Measurements from ENCODE around the gene LSM4.

LSM4 gene

GRCh38 chr19:18271433-18271841 lies 51.4 kb downstream of the LSM4 start:
- Histone ChIP-seq H3K27ac (ENCODE audit: low read depth, low read length) (no peak overlapping the region), H3K4me1 (ENCODE audit: insufficient read depth, low read length) (no peaks in the 10 kb centered on the region), H3K9ac (ENCODE audit: low read depth, low read length) (no peak overlapping the region), H3K9me3 (ENCODE audit: insufficient read depth, low read depth, low read length) (no peaks in the 10 kb centered on the region), H3K4me3 (ENCODE audit: low read length) (no peak overlapping the region), H3K36me3 (ENCODE audit: insufficient read depth, low read length) (peaks cover 11% of the 10 kb centered on the region), H3K27me3 (ENCODE audit: insufficient read depth, low read length) (no peaks in the 10 kb centered on the region)
- 87% methylated on average over 5 of the region's 6 CpGs for WGBS

GRCh38 chr19:18270326-18270725 lies 52.5 kb downstream of the LSM4 start:
- no peaks in the 10 kb centered on the region for H3K27me3 ChIP-seq (ENCODE audit: insufficient read depth, low read length)
- H3K9ac ChIP-seq (ENCODE audit: low read depth, low read length): no peak overlapping the region
- no peak overlapping the region for H3K4me3 ChIP-seq (ENCODE audit: low read length)
- H3K36me3 ChIP-seq (ENCODE audit: insufficient read depth, low read length): peaks cover 16% of the 10 kb centered on the region
- no peaks in the 10 kb centered on the region for H3K9me3 ChIP-seq (ENCODE audit: insufficient read depth, low read depth, low read length)
- no peaks in the 10 kb centered on the region for H3K4me1 ChIP-seq (ENCODE audit: insufficient read depth, low read length)
- WGBS: 90% methylated on average over 9 of the region's 9 CpGs
- H3K27ac ChIP-seq (ENCODE audit: low read depth, low read length): no peak overlapping the region

GRCh38 chr19:18269070-18269723 lies 53.7 kb downstream of the LSM4 start:
- H3K4me3 ChIP-seq (ENCODE audit: low read length): no peak overlapping the region
- no peaks in the 10 kb centered on the region for H3K27me3 ChIP-seq (ENCODE audit: insufficient read depth, low read length)
- no peak overlapping the region for H3K27ac ChIP-seq (ENCODE audit: low read depth, low read length)
- WGBS: 93% methylated on average over 2 of the region's 2 CpGs
- H3K9me3 ChIP-seq (ENCODE audit: insufficient read depth, low read depth, low read length): no peaks in the 10 kb centered on the region
- no peaks in the 10 kb centered on the region for H3K4me1 ChIP-seq (ENCODE audit: insufficient read depth, low read length)
- peaks cover 16% of the 10 kb centered on the region for H3K36me3 ChIP-seq (ENCODE audit: insufficient read depth, low read length)
- H3K9ac ChIP-seq (ENCODE audit: low read depth, low read length): no peak overlapping the region

- no peak overlapping the region for H3K9ac ChIP-seq (ENCODE audit: low read depth, low read length)
- H3K27ac ChIP-seq (ENCODE audit: low read depth, low read length): no peak overlapping the region
- peaks cover 16% of the 10 kb centered on the region for H3K36me3 ChIP-seq (ENCODE audit: insufficient read depth, low read length)
- H3K4me1 ChIP-seq (ENCODE audit: insufficient read depth, low read length): no peaks in the 10 kb centered on the region
- 93% methylated on average over 42 of the region's 42 CpGs for WGBS
- no peaks in the 10 kb centered on the region for H3K27me3 ChIP-seq (ENCODE audit: insufficient read depth, low read length)
- H3K9me3 ChIP-seq (ENCODE audit: insufficient read depth, low read depth, low read length): no peaks in the 10 kb centered on the region
- H3K4me3 ChIP-seq (ENCODE audit: low read length): no peak overlapping the region
Measured at GRCh38 chr19:18266771-18267686, 55.8 kb downstream of the LSM4 start.

- 92% methylated on average over 7 of the region's 7 CpGs for WGBS
- Histone ChIP-seq H3K4me1 (ENCODE audit: insufficient read depth, low read length) (no peaks in the 10 kb centered on the region), H3K27me3 (ENCODE audit: insufficient read depth, low read length) (no peaks in the 10 kb centered on the region), H3K9ac (ENCODE audit: low read depth, low read length) (no peak overlapping the region), H3K9me3 (ENCODE audit: insufficient read depth, low read depth, low read length) (no peaks in the 10 kb centered on the region), H3K27ac (ENCODE audit: low read depth, low read length) (no peak overlapping the region), H3K4me3 (ENCODE audit: low read length) (no peak overlapping the region), H3K36me3 (ENCODE audit: insufficient read depth, low read length) (peaks cover 16% of the 10 kb centered on the region)
Measured at GRCh38 chr19:18265582-18265981, 57.3 kb downstream of the LSM4 start.

- H3K9me3 ChIP-seq (ENCODE audit: insufficient read depth, low read depth, low read length): no peaks in the 10 kb centered on the region
- H3K4me3 ChIP-seq (ENCODE audit: low read length): no peak overlapping the region
- H3K36me3 ChIP-seq (ENCODE audit: insufficient read depth, low read length): peaks cover 16% of the 10 kb centered on the region
- no peaks in the 10 kb centered on the region for H3K27me3 ChIP-seq (ENCODE audit: insufficient read depth, low read length)
- 94% methylated on average over 23 of the region's 23 CpGs for WGBS
- H3K27ac ChIP-seq (ENCODE audit: low read depth, low read length): no peak overlapping the region
- H3K9ac ChIP-seq (ENCODE audit: low read depth, low read length): no peak overlapping the region
- H3K4me1 ChIP-seq (ENCODE audit: insufficient read depth, low read length): no peaks in the 10 kb centered on the region
Measured at GRCh38 chr19:18264971-18265540, 57.8 kb downstream of the LSM4 start.

GRCh38 chr19:18264137-18264854 lies 58.6 kb downstream of the LSM4 start:
- H3K27ac ChIP-seq (ENCODE audit: low read depth, low read length): no peak overlapping the region
- peaks cover 16% of the 10 kb centered on the region for H3K36me3 ChIP-seq (ENCODE audit: insufficient read depth, low read length)
- 0 out of 2 replicates have a peak, but pooled peaks cover 2% of the 10 kb centered on the region for H3K27me3 ChIP-seq (ENCODE audit: insufficient read depth, low read length)
- H3K4me1 ChIP-seq (ENCODE audit: insufficient read depth, low read length): no peaks in the 10 kb centered on the region
- no peak overlapping the region for H3K4me3 ChIP-seq (ENCODE audit: low read length)
- 94% methylated on average over 23 of the region's 23 CpGs for WGBS
- H3K9ac ChIP-seq (ENCODE audit: low read depth, low read length): no peak overlapping the region
- no peaks in the 10 kb centered on the region for H3K9me3 ChIP-seq (ENCODE audit: insufficient read depth, low read depth, low read length)

GRCh38 chr19:18263324-18264136 lies 59.3 kb downstream of the LSM4 start:
- 92% methylated on average over 16 of the region's 16 CpGs for WGBS
- Histone ChIP-seq H3K9ac (ENCODE audit: low read depth, low read length) (no peak overlapping the region), H3K4me1 (ENCODE audit: insufficient read depth, low read length) (no peaks in the 10 kb centered on the region), H3K27me3 (ENCODE audit: insufficient read depth, low read length) (0 out of 2 replicates have a peak, but pooled peaks cover 2% of the 10 kb centered on the region), H3K4me3 (ENCODE audit: low read length) (no peak overlapping the region), H3K9me3 (ENCODE audit: insufficient read depth, low read depth, low read length) (no peaks in the 10 kb centered on the region), H3K27ac (ENCODE audit: low read depth, low read length) (no peak overlapping the region), H3K36me3 (ENCODE audit: insufficient read depth, low read length) (peaks cover 16% of the 10 kb centered on the region)

- 93% methylated on average over 10 of the region's 10 CpGs for WGBS
- Histone ChIP-seq H3K9me3 (ENCODE audit: insufficient read depth, low read depth, low read length) (no peaks in the 10 kb centered on the region), H3K27me3 (ENCODE audit: insufficient read depth, low read length) (0 out of 2 replicates have a peak, but pooled peaks cover 2% of the 10 kb centered on the region)
Measured at GRCh38 chr19:18262917-18263316, 60.0 kb downstream of the LSM4 start.

GRCh38 chr19:18262144-18262543 lies 60.7 kb downstream of the LSM4 start:
- Histone ChIP-seq H3K9me3 (ENCODE audit: insufficient read depth, low read depth, low read length) (no peaks in the 10 kb centered on the region), H3K36me3 (ENCODE audit: insufficient read depth, low read length) (peaks cover 13% of the 10 kb centered on the region), H3K27ac (ENCODE audit: low read depth, low read length) (no peak overlapping the region), H3K4me3 (ENCODE audit: low read length) (no peak overlapping the region), H3K4me1 (ENCODE audit: insufficient read depth, low read length) (no peaks in the 10 kb centered on the region), H3K27me3 (ENCODE audit: insufficient read depth, low read length) (0 out of 2 replicates have a peak, but pooled peaks cover 2% of the 10 kb centered on the region), H3K9ac (ENCODE audit: low read depth, low read length) (no peak overlapping the region)

More at GRCh38 chr19:18262917-18263316, 60.0 kb downstream of the LSM4 start:
- H3K27ac ChIP-seq (ENCODE audit: low read depth, low read length): no peak overlapping the region
- no peaks in the 10 kb centered on the region for H3K4me1 ChIP-seq (ENCODE audit: insufficient read depth, low read length)
- no peak overlapping the region for H3K9ac ChIP-seq (ENCODE audit: low read depth, low read length)
- peaks cover 16% of the 10 kb centered on the region for H3K36me3 ChIP-seq (ENCODE audit: insufficient read depth, low read length)
- H3K4me3 ChIP-seq (ENCODE audit: low read length): no peak overlapping the region
